NCI-H128 (cell line): Measurements from ENCODE around the gene RNPS1.
"Not testable (repeated sequence)": the region's sequence is repeated elsewhere in the genome, so short reads cannot be mapped to it uniquely, and the experiment has no call there.

Experiments used
- DNase-seq: peaks from one replicate; lab custom pipeline; 2025; ENCODE audit not compliant: unreplicated experiment; lab: John Stamatoyannopoulos, UW

RNPS1 gene

DNA sequence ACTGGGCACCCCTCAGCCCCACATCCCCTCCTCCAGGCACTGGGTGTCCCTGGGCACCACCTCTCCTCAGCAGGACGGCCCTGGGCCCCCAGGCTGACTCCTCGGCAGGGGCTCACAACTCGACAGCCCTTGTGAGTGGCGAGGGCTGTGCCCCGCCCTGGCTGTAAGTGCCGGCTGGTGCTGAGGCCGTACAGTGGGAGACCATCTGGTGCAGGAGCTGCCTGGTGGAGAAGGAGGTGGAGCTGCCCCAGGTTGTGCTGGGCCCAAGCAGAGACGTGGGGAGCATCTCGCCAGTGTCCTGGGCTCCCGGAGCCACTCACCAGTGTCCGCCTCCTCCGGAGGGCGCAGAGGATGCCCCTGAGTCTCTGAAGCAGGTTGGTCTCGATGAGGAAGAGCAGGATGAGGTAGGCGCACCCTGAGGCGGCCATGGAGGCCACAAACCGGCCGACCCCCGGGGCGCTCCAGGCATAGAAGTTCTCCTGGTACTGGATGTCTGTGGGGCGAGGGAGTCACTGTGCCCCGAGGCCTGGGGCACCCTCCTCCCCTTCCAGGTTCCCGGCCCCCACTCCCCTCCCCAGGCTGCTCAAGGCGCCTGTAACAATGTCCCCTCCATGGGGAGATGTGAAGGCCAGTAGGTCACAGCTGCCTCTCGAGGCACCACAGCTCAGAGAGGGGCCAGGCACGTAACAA, 15.1 kb upstream of the RNPS1 start:
- no peak for DNase-seq

DNA sequence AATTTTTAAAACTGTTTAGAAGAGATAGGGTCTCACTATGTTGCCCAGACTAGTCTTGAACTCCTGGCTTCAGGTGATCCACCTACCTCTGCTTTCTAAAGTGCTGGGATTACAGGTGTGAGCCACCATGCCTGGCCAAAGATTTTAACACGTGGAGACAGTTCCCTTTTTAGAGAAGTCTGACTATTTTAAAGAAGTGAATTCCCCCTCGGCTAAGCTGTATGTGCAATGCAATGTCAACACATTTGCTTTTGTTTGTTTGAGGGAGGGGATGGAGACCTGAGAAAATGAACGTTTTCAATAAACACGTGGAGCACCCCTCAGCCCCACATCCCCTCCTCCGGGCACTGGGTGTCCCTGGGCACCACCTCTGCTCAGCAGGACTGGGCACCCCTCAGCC, 14.3 kb upstream of the RNPS1 start:
- no peak for DNase-seq

DNA sequence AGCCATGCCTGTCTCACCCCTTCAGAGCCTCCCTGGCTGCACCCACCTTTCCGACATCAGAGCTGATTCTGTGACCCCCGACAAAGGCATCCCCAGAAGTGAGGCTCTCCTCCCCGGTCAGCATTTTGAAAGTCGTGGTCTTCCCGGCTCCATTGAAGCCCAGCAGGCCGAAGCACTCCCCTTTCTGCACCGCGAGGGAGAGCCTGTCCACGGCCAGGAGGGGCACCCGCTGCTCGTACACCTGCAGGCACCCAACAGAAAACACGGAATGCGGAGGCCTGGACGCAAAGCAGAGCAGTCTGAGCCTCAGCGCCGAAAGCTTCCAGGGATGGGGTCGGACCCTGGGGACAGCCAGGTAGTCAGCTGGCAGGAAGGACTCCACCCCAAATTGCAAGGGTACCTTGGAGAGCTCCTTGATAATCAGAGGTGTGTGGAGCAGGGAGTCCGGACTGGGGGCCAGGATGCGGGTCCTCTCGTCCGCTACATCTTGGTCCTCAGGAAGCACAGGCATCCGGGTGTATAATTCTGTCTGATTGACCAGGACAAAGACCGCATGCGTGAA, 13.1 kb upstream of the RNPS1 start:
- DNase-seq: no peak

DNA sequence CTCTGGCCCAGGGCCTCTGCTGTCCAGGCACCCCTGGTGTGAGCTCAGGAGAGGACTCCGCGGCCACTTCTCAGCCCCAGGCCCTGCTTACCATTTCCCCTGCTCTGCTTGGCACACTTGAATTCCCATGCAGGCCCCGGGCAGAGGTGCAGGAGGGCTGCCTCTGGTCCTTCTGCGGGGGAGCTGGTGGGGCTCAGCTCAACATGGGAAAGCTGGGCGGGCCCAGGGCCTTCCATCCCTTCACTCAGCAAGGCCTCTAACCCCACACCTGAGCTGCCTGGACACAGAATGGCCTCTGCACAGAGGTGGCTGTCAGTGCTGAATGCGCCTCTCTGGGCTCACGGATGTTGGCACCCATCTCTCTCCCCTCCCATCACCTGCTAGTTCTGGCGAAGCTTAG, 12.5 kb upstream of the RNPS1 start:
- DNase-seq: no peak

DNA sequence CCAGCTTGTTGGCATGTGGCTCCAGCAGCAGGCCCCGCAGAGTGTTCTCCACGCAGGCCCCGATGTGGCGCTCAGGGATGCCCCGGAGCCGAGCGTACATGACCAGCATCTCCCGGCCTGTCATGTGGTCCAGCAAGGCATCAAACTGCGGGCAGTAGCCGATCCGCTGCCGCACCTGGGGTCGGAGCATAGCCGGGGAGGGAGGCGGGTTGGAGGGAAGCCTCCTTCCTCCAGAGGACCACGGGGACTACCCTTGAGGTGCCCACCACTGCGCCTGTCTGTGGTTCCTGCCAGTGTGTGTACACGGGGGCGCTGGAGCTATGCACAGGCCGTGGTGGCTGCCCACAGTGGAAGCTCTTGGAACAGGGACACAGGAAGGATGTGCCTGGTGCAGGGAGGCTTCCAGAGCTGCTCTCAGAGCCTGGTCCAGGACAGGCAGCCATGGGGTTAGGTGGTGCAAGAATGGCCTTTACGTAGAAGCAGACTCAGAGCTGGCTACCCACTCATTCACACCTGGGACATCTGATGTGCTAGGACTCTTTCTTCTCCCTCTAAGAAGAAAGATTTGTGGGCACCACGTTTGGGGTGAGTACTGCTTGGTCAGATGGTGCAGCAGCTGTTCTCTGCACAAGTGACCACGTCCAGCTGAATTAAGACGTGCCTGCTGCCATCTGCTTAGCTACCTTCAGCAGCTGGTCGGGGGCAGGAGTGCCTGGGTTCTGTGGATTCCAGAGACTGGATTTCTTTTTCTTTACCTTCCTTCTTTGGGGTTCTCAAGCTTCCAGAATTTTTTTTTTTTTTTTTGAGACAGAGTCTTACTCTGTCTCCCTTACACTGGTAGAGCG, 11.3 kb upstream of the RNPS1 start:
- DNase-seq: no peak

DNA sequence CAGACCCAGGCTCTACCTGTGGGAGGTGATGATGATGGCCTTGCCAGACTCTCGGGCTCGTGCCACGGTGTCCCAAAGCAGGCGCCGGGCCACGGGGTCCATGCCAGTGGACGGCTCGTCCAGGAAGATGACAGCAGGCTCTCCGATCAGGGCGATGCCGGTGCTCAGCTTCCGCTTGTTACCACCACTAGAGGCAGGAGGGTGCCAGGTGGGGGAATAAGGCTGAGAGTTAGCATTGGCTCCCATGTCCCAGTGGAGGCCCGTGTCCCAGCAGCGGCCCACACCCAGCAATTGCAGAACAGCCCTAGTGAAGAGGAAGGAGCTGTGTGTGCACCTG, 10.3 kb upstream of the RNPS1 start:
- DNase-seq: no peak

DNA sequence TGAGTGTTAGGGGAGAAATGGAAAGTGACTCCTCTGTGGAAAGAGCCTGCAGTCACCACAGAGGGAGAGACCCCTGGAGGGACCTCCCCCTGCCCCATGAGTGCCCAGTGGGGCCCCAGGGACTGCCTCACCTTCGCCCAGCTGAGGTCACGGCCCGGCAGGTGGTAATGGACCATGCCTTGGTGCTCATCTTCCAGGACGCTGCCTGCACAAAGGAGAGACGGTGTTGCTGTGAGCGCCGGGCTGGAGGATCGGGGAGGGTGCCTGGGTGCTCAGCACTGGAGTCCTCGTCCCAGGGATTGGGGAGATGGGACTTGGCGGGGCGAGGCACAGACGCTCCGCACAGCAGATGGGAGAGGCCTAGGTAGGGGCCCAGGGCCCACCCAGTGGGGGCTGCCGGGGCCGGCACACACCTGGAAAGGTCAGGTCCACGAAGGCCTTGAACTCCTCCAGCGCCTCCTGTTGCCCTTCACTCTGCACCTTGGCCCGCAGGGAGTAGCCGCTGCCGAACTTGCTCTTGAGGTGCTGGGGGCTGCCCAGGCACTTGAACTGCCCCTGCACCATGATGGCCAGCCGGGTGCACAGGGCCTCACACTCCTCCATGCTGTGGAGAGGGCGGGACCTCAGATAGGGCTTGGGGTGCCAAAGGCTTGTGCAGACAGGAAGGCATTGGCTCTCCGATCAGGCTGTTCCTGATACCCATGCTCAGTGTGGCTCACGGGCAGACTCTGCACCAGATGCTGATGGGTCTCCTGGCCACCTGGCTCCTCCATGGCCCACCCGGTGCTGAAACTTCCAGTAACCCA, 9.7 kb upstream of the RNPS1 start:
- DNase-seq: no peak

DNA sequence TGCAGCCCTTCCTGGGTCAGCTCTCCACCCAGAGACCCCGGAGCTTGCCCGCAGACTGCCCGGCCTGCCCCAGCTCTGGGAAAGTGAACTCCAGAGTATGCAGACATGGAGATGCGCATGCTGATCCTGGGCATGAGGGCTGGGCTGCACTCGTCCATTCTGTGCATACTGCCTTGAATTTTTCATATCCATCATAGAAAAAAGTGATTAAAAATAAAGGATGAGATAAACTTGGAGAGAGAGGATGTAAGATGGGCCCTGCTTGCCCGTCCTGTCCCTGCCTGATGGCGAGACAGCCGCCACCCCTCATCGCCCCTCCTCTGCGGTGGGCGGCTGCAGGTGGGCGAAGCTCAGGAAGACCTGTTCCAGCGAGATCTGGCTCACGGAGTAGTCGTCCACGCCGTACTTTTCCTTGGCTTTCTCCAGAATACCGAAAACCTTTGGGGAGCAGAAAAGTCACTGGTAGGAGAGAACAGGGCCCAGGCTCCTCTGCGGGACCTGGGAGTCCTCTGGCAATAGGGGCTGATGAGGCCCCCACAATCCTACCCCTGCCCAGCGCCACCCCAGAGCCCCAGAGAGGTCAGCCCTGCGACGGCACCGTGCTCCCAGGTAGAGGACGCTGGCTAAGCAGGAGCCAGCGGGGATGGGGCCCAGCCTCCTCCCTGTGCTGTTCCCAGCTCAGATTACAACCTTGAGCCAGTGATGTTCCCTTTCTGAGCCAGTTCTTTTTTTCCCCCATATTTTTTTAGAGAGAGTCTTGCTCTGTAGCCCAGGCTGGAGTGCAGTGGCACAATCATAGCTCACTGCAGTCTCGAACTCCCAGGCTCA, 8.7 kb upstream of the RNPS1 start:
- no peak for DNase-seq

DNA sequence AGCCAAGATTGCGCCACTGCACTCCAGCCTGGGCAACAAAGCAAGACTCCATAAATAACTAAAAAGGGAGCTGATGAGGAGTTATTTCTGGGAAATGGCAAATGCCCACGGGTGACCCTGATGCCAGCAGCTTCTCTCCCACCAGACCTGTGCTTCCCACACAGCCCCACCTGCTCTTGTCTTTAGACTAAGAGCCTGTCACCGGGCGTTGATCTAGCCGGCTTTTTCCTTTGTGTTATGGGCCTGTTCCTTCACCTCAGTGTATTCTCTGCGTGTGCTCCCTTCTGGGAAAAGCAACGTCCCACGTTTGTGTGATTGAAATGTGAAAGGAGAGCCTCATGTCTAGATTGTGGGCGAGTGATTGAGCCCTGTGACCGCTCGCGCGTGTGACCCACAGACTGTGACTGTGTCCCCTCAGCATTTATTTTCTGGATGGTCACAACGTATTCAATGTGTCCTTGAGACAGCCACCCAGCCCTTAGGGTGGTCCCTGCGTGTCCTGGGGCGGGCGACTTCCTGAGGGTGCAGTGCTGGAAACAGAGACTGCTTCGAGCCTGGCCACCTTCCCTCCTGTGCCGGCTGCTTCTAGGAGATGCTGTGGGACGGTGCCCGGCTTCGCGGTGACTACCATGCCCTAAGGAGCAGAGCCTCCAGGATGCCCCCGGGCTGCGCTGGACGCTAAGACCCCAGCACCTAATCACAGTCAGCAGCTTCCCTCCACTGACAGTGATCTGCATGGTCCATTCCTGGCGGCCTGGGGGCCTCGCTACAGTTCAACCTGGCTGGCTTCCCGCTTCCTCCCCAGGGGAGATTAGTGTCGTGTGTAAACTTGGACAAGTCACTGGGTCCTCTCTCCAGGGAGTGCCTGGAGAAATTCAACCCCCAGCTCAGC, 7.8 kb upstream of the RNPS1 start:
- no peak for DNase-seq

DNA sequence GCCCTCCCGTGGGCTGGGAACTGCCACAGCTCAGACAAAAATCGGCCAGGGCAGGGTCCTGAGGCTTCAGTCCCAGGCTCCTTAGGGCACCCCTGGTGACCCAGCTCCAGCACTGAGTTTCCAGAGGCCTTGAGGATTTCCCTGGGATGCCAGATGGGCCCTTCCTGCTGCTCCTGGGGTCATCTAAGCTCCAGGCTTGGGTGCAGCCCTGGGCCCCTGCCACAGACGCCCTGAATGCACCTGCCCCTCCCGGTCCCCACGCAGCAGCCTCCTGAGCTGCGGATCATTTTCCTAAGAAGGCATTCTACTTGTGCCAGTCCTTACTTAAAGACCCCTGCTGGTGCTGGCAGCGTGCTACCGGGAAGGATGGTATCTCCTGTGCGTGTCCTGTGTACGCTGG, 6.0 kb upstream of the RNPS1 start:
- DNase-seq: no peak

DNA sequence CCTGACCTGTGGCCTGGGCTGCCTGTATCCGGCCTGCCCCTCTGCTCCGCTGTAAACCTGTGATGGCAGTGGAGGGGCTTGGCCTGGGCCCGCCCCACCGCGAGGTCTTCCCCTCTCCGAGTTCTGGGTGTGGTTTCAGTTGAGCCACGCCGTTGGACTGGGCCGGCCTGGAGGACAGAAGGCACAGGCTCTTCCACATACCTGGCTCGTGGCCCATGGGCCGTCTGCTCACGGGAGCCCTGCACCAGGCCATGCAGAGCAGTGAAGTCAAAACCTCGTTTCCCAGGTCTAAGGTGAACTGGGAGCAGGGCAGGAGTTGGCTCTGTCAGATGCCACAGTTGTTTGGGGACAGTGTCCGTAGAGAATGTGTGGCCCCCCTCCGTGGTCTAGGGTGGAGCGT, 5.6 kb upstream of the RNPS1 start:
- no peak for DNase-seq

DNA sequence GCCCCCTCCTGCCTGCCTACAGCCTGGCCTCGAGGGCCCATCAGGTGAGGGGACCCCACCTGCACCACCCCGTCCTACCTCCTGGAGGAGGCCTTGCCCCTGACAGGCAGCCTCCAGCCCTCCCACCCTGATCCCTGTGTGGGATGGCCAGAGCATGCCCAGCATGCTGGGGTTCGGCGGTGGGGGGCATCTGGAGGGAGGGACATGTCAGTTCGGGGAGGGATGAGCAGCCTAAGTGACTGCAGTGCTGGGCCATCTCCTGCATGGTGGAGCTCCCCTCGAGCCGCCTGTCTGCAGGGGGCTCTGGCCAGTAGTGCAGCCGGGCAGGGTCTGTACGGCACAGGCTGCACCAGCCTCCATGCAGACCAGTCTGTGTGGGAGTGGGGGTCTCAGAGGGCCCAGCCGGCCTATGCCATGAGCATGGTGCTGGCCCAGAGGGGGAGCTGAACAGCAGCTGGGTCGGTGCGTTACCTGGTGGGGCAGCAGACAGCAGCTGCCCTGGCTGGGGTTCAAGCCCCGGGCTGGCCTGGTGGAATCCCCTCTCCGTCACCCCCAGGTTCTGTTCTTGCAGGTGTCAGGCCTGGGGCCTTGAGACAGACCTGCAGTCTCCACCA, 4.0 kb upstream of the RNPS1 start:
- no peak for DNase-seq

DNA sequence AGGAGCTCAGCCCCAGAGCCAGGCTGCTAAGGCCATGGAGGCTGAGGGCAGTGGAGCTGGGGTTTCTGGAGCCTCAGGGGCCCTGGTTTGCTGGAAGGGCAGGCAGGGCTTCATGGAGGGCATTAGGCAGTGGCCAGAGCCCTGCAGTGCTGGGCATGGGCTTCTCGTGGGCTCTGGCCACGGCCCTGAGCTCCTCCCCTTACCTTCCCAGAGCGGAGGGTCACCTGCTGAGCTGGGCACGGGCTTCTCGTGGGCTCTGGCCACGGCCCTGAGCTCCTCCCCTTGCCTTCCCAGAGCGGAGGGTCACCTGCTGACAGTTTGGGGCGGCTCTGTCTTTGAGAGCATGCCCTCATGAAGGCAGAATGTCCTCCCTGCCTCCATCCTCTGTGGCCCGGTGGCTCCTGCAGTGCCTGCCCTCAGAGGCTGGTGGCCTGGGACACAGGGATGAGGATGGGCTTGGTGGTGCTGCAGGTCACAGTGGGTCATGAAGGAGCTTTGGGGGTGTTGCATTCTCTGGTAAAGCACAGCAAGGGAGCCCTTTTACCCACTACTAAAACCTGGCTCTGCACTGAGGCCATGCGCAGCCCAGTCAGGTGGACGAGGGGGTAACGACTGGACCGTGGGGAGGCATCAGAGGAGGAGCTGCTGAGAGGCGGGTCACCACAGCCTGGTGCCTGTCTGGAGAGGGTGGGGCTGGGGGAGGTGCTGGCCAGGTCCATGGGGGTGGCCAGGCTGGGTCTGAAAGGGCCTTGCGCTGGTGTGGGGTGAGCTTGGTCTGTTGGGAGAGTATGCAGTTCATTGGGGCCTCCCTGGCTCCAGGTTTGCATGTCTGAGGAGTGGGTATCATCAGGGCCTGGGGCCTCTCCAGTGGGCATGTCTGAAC, 2.9 kb upstream of the RNPS1 start:
- DNase-seq: no peak

DNA sequence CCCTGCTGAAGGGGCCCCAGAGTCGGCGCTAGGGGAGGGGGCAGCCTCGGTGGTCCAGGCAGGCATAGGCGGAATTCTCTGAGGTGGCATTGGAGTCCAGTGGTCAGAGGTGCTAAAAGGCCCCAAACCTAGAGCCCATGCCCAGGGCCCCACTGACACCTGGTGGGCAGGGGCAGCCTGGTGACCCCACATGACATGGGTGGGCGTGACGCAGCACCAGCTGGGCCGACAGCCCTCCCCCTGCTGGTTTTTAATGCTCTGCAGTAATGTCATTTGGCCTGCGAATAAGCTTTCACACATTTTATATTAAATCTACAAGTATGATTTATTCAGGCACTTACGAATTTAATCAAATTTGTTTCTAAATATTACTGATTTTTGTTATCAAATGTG, 2.1 kb upstream of the RNPS1 start:
- DNase-seq: no peak

DNA sequence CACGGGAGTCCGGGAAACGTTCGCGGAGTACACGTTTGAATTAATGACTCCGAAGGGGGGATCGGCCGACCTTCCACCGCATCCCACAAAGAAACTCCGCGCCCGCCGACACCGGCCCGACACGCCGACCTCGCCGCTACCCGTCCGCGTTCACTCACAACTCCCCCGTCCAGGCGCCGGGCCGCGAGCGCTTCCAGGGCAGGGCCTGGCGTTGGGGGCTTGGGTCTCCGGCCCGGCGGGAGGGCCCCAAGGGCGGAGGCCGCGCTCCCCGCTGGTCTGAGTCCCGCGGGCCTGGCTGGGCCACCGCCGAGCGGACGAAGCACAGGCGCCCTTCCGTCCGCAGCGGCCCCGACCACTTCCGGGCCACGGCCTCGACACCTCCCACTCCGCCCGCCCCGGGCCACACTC, 417 bp downstream of the RNPS1 start:
- not testable (repeated sequence) for DNase-seq

DNA sequence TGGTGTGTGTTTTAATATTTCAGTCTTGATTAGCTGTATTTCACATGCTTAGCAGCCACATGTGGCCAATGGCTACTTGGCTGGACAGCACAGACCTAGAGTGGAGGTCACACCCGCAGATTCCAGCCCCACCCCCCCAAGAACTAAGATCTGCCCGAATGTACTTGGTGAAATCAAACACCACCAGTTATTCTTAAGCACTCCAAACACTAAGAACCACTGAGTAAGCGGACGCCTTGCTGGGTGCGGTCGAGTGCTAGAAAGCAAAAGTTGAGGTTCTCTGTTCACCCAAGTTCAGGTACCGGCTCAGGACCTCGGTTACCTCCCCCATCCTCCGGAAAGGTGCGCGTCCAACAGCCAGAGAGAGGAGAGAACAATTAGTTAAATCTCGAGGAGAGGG, 1.0 kb downstream of the RNPS1 start:
- DNase-seq: not testable (repeated sequence)

DNA sequence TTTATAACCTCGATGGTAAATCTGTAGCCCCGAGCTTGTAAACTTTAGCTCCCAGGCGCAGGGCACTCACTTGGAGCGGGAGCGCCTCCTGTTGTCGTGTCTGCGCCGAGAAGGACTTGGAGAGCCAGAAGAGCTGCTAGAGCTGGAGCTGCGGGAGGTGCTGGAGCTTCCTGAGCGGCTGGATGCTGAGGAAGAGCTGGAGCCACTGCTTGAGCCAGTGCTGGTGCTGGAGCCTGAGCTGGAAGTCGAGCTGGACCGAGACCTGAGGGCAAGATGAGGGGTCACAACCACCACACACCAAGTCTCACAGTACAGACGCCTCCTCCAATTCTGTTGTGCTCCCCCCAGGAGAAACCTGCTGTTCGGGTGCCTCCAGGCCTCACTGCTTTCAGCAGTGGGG, 4.9 kb downstream of the RNPS1 start:
- not testable (repeated sequence) for DNase-seq

DNA sequence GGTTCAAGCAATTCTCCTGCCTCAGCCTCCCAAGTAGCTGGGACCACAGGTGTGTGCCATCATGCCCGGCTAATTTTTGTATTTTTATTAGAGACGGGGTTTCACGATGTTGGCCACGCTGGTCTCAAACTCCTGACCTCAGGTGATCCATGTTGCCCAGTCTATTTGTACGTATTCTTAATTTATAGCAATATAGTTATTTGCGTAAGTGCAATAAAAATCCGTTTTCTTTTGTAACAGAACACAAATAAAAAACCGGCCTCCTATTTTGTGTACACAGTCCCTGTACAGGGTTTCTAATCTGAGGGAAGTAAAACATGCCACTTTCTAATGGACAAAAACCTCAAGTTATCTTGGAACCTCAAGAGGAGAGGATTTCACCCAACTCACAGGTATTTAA, 7.7 kb downstream of the RNPS1 start:
- DNase-seq: no peak
